HK-2 (cell line): ENCODE results near the gene TMEM223.
"Not testable (repeated sequence)": the region's sequence is repeated elsewhere in the genome, so short reads cannot be mapped to it uniquely, and the experiment has no call there.

ENCODE experiments used
- DNase-seq: peaks from one replicate; pipeline ENCODE4 v3.0.0-alpha.2; 2018; ENCODE audit not compliant: unreplicated experiment

Gene TMEM223

DNA sequence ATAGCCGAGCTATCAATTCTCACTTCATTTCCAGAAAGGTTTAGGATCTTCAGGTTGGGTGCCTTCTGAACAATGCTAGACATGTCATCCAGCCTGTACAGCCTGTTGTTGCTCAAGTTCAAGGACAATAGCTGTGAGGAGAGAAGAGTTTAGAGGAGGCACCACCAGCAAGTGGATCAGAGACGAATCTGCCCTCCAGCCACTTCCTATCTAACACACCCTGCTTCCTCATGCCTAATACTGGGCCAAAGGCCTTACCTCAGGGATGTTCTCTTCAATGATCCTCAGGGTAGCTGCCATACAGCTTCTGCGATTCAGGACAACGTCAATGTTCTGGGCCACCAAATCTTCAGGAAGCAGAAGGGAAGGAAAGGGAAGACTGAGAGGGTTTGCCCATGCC is 9.3 kb upstream of the TMEM223 start:
- DNase-seq: no peak

DNA sequence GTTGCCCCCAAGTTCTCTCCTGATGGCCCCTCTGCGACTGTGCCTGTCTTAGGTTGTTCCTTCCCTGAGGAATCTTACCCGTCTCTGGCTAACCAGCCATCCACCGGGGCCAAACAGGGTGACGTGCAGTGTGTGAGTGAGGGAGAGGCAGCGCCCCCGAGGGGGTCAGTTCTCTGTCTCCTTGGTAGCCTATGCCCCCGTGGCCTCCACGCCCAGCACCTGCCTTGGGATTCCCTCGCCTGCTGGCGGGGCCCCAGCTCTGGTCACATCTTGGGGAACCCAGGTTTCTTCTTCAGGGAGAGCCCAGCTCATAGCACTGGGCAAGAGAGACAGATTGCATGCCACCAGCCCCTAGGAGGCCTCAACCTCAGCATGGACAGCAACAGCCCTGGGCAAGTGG is 7.7 kb upstream of the TMEM223 start:
- DNase-seq: no peak

- DNase-seq: no peak
These were observed 4.5 kb upstream of the TMEM223 start for GRCh38 chr11:62796281-62796680.

DNA sequence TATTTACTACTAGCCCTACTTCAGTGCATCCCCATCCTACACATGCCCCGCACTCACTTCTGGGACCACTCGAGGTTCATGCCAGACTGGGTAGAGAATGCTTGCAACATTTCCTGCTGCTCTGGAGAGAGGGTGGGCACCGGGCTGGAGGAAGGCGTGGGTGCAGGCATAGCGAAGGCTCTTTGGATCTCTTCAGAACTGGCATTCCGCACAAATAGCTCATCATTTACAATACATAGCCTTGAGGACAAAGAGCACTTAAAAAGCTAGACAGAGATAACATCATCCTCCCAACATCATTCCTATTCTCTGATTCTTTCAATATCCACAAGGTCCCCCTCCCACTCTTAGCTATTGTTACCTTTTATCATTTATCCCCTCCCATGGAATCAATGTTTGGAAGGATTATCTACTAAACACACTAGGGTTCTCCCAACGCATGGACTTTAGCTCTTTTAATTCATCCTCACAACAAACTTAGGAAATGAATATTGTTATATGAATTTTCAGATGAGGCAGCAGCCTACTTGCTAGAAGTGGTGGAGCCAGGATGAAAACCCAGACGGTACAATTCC is 2.5 kb upstream of the TMEM223 start:
- no peak for DNase-seq

DNA sequence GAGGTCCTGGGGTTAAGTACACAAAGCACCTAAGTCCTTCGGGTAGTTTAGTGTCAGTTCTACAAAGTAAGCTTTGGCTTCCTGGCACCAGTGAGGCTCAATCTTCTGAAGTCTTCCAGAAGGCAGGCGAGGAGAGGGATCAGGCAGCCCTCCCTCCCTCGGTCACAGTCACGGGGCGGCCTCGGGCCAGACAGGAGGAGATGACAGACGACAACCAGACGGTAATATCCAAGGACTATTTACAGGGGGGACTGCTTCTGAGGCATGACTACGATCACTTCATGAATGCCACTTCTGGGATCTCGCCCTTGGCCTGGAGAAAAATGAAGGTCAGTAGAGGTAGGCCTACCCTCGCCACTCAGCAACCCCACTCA is 383 bp upstream of the TMEM223 start:
- DNase-seq: no peak

GRCh38 chr11:62789576-62789975 is 2.2 kb downstream of the TMEM223 start:
- no peak for DNase-seq

DNA sequence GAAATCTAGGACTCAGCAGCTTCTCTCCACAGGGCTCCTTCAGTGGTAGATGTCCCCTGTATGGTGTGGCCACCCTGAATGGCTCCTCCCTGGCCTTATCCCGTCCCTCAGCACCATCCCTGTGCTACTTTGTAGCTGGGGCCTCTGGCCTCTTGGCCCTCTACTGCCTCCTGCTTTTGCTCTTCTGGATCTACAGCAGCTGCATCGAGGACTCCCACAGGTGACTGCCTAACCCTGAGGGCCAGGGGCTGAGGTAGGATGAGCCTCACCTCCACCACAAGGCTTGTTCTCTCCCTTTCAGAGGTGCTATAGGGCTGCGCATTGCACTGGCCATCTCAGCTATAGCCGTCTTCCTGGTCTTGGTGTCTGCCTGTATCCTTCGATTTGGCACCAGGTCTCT is 2.8 kb downstream of the TMEM223 start:
- no peak for DNase-seq

GRCh38 chr11:62787005-62787759 is 4.6 kb downstream of the TMEM223 start, which contains the start of gene TMEM179B:
Gene TMEM179B (plus strand): TSS chr11:62787402. CDS start chr11:62787432, 30 bp downstream.
- DNase-seq: peak; percentile 96

GRCh38 chr11:62786318-62787004 is 5.3 kb downstream of the TMEM223 start:
- peak; percentile 80 for DNase-seq

- DNase-seq: no peak
These were observed 9.1 kb downstream of the TMEM223 start for GRCh38 chr11:62782753-62783152.

- no peak for DNase-seq
These were observed 13.4 kb downstream of the TMEM223 start for GRCh38 chr11:62778441-62778840.

GRCh38 chr11:62777389-62777788 is 14.4 kb downstream of the TMEM223 start:
- no peak for DNase-seq

GRCh38 chr11:62775646-62776045 is 16.2 kb downstream of the TMEM223 start:
- DNase-seq: no peak

- no peak for DNase-seq
These were observed 17.4 kb downstream of the TMEM223 start for GRCh38 chr11:62774407-62774806.

DNA sequence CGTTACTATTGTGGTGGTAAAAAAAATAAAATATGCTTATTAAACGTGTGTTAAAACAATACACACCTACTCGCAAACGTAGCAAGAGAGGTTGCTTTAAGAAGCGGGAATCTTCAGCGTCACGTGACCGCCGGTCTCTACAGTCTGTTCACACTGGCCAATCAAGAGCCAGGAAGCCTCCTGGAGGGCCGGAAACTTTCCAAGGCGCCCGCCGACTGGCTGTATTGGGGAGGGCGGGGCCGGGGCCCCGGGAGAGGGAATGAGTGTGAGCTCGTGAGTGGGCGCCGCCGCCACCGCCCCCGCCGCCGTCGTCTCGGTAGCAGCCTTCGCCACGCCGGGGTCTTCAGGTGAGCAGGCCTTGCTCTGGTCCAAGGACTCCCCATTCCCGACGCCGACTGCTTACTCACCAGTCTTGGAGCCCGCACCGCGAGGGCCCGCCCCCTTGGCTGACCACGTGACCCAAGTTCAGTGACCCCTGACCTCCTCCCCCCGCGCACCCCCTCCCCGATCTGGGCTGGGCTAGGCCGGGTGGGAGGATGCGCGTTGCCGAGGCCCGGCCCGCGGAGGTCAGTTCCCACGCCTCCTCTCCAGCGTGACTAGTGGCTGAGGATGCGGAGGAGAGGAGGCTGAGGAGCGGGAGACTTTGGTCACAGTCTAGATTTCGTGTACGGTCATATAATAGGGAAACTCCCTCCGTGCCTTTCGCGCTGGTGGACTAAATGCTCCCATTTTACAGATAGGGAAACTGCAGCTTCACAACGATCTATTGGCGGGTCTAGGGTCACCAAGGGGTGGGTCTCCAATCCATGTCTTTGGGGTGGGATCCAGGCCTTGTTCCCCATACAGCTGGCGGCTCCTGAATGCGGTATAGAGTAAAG is 20.4 kb downstream of the TMEM223 start, which contains the start of gene TAF6L:
TAF6L (plus strand) TSS at position 253 of the 878 bp plus-strand sequence. CDS start 4,388 bp downstream, outside the sequence.
- DNase-seq: peak; percentile 93

- DNase-seq: no peak
These were observed 21.0 kb downstream of the TMEM223 start for GRCh38 chr11:62770778-62771143.

GRCh38 chr11:62760867-62761227 is 31.0 kb downstream of the TMEM223 start:
- DNase-seq: not testable (repeated sequence)

GRCh38 chr11:62757846-62758788 is 33.7 kb downstream of the TMEM223 start:
- no peak for DNase-seq

GRCh38 chr11:62755086-62755615 is 36.7 kb downstream of the TMEM223 start:
- DNase-seq: no peak
